NCI-H2081 treated with DMSO at 0.1 percent for 48 hours (cell line): ENCODE data around the gene LRFN5.

Experiments
- DNase-seq: peaks from one replicate; lab custom pipeline; 2025; lab: John Stamatoyannopoulos, UW

LRFN5 gene

DNA sequence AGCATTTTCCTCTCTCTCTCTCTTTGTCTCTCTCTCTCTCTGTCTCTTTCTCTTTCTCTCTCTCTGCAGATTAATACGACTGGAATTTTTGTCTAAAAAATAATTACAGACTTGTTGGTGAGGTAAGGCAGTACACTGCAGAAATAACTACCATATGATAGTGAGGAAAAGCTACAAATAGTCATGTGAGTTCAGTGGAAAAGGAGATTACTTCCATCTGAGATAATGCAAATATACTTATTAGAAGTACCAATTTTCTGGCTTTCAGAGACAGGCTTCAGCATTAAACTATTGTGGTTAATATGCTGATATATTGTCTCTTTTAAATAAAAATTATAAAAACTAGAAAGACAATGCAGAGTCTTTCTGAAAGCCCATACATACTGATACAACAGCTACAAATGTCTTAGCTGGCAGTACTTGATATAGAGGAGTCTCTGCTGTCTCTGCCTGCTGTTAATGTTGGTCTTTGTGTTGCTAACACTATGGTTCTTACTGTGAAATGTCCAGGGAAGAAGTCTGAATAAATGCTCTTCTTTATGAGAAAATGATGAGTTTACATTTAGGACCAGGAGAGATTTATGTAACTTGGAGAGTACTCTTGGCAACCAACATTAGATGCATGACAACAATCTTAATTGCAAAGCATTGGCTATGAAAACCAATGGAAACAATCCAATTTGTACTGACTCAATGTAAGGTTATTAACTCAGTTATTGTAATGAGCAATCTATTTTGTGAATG, 167.0 kb downstream of the LRFN5 start:
- no peak for DNase-seq

DNA sequence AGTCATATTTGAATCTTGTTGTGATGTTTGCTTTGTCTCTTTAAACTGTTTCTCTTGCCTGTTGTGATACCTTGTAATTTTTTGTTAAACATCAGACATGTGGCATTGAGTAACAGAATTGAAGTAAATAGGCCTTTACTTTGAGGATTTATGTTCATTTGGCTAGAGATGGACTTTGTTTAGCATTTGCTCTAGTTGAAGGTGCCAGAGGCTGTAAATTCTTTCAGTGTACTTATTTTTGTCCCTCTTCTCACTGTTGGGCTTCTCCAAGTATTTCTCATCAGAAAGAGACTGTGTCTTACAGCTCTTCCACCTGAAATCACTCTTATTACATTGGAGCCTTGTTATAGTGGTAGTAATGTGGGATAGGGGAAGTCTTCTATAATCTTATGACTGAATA, 175.8 kb downstream of the LRFN5 start:
- DNase-seq, result no peak

DNA sequence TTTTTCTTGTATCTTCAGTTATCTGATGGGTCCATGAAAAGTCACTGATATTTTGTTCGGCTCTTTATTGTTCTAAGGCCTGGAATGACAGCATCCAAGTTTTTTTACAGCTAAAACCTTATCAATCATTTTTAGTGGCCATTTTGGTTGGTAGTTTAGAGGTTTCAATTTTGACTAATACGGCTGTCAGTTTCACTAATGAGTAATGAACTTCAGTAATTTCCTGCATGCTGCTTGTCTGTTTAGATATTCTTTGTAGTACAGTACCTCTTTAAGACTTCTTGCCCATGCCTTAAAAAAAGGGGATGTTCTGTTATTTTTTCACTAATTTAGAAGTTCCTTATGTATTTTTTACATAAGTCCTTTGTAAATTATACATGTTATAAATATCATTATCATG, 176.7 kb downstream of the LRFN5 start:
- no peak for DNase-seq

DNA sequence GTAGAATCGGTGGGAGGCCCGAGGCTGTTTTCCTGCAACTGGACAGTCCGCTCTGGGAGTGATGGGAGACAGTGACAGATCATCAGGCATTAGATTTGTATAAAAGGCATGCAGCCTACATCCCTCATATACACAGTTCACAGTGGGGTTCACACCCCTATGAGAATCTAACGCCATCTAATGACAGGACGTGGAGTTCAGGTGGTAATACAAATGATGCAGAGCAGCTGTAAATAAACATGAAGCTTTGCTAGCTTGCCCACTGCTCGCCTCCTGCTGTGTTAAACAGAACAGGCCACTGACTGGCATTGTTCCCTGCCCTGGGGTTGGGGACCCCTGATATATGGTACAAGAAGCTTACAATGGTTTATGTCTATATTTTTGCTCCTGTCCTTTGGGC, 179.0 kb downstream of the LRFN5 start:
- peak; percentile 35 for DNase-seq

DNA sequence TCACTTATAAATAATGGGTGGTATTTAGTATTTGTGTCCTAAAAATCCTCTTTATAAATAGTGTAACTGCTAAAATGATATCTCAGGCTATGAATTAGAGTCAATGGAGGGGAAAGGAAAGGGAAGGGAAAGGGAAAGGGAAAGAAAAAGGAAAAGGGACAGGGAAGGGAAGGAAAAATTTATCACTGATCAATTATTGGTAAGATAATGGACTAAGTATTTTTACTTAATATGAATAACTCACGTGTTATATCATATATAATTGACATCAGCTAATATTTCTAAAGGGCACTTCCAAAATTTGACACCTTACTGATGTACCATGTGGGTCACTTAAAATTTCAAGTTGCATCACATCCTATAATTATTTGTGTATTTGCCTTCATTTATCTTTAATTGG, 193.1 kb downstream of the LRFN5 start:
- DNase-seq, result no peak

DNA sequence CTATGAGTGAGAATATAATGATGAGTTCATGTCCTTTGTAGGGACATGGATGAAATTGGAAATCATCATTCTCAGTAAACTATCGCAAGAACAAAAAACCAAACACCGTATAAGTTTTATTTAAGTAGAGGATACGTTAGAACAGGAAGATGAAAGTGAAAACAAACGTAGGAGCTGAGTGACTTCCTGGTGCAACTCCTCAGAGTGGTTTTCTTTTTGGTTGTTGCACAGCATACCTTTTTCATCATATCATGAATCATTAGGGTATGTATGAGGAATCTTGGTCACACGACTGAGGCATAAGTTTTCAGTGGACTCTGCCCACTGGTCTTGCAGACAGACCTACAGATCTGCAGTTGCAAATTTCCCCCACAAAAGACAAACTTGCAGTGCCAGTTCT, 199.0 kb downstream of the LRFN5 start:
- no peak for DNase-seq

DNA sequence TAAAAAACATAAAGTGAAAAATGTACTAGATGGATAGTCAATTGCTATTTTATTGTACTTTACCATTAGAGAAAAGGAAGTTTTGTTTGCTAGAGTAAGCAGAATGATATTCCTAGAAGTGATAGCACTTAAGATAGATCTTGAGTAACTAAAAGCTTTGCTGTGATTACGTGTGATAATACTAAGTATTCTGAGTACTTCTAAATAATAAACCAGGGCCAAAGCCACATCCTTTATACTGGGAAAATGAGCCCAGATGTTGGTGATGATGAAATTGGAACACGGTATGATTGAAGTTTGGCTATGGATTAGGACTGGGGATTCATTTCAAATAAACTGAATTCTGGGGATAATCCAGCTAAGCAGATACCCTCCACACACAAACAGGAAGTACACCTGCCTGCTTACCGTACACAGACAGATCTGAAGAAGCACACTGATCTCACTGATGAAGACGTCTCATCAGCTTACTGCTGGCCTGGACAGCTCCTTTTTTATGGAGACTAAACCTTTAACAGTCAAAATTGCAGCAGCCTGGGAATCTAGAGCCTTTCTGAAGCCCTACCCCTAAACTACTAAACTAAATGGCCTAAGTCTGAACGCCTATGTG, 199.8 kb downstream of the LRFN5 start:
- no peak for DNase-seq

DNA sequence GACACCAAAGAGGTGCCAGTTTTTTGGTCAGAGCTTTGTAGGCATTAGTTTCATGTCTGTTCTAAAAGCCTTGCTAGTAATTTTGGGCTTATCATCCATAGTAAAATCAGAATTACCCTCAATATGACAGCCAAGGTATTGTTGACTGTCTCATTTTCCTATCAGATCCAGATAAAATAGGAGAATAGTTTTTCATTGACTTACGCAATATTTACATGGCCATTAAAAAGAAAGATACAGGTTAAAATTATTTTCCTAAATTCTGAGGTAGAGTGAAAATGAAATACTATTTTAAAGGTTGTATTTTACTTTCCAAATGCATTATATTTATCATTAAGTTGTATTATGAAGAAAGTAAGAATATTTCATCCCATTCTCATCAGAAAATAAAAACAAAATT, 203.7 kb downstream of the LRFN5 start:
- DNase-seq, result no peak

DNA sequence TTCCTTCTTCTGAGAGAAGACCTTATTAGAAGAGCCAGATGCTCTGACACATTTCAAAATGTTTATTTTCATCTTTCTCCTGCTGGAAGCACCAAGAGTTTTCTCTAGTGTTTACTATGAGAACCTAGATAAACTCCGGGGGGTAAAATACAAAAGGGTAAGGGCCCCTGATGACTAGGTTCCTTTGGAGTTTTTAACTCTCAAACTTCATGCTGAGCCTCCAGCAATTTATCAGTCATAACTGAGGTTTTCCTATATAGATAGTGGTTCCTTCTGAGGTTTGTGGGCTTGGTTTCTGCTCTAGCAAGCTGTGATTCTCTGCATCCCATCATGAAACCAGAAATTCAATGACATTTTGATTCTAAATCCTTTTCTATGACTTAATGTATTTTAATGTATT, 210.9 kb downstream of the LRFN5 start:
- no peak for DNase-seq

DNA sequence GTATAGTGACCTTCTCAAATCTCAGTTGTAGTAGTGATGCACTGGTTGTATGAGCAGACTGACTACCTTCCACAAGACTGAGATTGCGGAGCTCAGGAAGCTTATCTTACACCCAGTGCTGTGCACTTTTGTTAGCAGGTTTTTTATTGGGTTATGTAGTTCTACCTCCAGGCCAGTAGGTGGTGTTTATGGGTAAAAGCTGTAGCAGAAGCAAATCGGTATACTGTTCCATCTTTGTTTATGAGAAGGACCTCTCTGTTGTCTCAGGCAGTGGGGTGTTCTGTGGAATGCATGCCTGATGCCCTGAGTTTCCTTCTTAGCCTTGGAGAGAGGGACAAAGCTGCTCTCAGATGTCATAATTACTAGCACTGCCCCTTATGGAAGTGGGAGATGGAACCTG, 217.8 kb downstream of the LRFN5 start:
- no peak for DNase-seq

DNA sequence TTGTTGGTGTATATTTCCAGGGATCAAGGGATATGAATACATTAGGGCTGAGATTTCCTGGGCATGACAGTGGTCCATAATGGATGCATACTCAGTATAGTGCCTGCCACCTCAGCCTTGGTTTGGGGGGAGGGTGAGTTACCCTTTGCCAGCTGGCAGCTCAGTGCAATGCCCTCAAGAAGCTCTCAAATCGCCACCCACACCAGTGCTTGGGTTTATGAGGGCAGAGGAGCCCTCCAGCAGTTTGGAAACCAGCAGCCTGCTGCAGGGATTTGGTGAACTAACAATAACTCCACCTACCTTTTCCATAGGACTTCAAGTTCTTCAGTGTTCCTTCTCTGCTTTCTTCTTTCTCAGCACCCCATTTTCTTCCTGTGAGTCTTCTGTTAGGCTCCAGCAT, 218.9 kb downstream of the LRFN5 start:
- no peak for DNase-seq

DNA sequence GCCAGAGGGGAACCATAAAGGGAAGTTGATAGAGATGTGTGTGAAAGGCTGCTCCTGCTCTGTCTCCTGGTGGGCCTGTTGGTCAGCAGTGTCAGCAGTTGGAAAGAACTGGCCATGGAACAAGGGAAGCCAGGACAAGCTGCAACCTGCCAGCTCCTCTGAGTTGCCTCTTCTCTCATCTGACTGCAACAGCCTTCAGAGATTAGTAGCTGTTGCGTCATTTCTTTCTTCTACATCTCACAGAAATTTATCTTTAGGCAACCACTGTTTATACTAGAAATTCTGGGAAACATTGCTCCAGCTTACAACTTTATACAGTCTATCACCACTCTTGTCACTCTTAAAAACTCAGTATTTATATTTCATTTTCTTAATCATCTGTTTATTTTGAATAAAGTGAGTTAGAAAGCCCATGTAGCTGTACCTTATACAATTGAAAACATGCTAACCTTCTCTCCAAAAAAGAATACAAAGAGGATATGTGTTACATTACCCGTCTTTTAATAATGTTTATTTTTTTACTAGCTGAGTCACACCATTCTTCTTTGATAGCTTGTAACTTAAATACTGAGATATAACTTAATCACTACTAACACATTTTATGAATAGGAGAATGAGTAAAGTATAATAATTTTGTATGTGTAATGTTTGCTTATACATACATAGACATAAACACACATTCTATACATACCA, 224.2 kb downstream of the LRFN5 start:
- DNase-seq, result no peak

DNA sequence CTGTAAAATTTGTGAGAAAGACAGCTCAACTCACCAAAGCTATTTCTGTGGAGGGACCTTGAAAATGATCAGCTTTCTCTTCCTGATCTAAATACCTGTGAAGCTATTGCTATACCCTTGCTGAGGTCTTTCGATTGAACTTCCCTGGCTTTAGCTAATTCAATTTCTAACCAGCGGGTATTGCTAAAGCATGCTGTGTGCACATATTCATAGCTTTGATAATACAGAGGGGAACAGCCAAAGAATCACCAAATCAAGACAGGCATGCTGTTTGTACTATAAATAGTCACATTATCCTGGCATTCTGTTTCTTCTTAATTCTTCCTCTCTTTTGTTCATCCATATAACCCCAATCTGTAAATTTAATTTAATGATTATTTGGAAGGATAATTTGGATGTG, 233.0 kb downstream of the LRFN5 start:
- no peak for DNase-seq

DNA sequence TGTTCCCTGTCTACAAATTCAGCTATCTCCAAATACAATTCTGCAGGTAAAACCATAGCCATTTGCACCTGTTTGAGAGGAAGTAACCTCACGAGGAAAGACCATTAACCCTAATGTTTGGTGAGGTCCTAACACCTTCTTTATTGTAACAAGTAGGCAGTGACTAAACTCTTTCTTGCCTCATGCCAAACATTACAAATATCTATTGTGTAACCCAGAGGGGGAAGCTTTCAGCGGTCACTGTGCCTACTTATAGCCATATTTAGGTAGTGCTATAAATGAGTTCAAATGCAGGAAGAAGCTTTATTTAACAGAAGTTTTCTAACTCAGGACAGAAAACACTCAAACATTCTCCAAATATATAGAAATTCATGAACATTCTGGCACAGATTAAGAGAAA, 252.7 kb downstream of the LRFN5 start:
- DNase-seq, result no peak

DNA sequence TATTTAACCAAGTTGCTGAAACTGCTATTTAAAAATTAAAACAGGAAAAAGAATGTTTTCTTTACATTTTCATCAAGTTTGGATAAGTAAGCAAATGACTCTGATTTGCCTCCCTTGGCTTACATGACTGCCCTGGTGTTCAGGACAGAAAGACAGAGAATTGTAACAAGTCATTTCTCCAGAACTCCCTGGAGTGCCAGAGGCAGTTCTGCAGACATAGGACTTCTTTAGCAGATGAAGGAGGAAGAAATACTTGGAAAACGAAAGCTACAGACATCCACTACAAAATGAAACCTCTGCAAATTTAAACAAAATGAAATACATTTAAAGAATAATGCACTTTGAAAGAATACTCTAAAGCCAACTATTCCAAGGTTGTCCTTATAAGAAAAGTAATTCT, 253.9 kb downstream of the LRFN5 start:
- no peak for DNase-seq

DNA sequence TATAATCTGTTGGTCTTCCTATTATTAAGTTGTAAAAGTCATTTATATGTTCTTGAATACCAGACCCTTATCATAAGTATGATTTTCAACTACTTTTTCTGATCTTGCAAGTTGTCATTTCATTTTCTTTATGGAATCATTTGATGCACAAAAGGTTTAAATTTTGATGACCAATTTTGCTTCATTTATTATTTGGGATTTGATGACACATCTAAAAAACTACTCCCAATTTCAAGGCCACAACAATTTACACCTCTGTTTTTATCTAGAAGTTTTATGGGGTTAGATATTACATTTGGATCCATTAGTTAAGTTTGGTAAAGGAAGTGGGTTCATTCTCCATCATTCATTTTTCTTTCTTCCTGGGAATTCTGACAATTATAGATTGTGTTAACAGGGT, 259.2 kb downstream of the LRFN5 start:
- no peak for DNase-seq

DNA sequence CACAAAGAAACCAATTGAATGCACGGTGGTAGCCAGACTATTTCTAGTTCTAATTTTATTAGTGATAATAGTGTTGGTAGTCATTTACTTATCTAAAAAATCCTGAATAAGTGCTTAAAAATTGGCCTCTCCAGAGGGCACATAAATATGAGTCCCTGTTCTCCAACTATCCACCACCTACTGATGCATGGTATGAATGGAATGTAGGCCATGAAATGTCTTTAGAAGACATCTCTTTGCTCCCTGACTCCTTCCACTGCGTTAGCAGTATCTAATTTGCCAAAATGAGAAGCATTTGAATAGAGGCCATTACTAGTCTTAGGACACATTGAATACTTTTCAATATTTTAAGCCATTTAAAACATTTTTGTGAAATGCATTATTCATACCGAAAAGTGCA, 261.7 kb downstream of the LRFN5 start:
- DNase-seq, result no peak

DNA sequence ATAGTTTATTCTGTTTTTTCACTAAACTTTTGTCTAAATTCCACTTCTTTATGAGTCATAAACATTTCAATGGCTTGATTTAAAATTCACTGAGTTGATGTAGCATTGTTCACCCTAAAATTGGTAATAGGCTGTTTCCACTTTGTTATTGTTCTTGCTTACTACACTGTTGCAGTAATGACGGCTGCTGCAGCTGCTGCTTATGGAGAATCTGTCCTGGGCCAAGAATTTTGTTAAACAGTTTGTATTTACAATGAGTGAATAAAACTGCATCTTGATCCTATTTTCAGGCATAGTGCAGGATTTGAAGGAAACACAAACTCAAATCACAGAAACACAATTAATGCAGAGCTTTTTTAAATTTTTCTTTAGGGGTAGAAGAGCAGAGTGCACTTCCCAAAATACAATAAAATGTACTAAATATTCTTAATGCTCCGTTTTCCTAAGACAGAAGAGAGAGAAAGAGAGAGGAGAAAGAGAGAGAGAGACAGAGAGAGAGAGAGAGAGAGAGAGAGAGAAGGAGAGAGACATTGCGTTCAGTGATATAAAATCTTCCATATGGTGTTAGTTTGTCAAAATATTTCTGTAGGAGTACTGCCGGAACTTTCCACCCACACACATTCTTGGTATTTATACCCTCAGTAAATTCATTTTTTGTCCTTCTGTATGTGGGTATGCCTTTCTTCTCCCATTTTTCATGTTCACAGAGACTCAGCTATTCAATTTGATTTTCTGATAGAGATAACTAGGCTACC, 266.4 kb downstream of the LRFN5 start:
- DNase-seq, result no peak

DNA sequence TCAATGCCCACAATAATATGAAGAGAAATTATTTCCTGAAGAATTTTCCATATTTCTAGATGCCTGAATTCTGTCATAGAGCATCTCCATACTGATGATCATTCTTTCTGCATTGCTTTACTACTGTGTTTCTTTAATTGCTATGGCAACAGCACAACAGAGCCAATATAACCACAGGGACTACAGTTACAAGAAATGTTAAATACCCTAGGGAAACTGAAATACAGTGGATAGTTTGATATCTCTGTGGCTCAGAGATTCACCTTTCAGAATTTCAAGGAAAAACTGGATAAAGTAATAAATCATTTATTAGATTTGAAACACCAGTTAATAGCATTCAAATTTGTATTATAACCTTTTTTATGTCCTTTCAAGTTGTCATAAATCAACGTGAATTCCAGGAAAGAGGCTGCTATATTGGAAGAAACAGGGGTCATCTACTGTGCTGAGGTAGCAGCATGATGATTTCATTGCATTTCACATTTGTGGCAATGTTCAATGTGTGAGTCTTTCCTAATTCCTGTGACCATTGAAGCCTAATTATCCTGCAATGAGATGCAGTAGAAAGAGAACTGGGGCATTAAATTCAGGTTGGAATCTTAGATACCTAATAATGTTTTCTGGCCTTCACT, 267.1 kb downstream of the LRFN5 start:
- no peak for DNase-seq

DNA sequence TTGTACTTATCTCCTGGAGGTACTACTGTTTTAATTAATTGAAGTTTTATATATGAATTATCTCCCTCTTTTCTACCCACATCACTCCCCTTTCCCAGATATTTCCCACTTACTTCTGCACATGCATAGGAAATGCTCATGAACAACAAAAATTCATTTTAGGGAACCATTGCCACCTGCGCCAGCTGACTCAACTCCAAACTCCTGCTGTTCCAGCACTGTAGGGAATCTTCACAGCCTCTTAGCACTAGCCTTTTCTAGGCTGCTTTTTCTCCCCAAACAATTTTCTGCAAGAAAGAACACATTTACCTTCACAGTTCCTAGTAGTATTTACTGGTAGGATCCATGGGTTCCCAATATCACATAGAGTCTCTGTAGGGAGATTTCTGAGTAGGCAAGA, 268.4 kb downstream of the LRFN5 start:
- no peak for DNase-seq

DNA sequence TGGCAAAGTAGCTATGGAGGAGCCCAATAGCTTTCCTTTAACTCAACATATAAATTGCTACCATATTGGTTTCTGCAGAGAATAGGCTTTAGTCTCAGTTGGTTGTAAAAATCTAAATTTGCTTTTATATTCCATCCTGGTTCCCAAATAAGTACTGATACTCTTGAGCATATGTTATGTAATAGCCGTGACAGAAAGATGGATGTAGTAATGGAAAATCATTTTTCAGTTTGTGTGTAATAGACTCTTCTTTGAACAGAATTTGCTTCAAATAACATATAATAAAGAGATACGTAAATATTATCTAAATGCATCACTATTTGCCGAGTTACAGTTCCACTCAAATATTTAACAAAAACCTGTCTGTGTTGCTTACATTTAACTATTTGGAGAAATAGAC, 271.6 kb downstream of the LRFN5 start:
- no peak for DNase-seq

DNA sequence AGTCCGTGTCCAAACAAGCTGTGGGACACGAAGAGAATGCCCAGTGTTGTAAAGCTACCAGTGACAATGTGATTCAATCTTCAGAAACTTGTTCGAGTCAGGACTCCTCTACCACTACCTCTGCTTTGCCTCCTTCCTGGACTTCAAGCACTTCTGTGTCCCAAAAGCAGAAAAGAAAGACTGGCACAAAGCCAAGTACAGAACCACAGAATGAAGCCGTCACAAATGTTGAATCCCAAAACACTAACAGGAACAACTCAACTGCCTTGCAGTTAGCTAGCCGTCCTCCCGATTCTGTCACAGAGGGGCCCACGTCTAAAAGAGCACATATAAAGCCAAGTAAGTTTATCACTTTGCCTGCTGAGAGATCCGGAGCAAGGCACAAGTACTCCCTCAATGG, 284.9 kb downstream of the LRFN5 start:
- DNase-seq, result no peak
